ENCODE measurements around the gene TRIM42.

Gene TRIM42

GRCh38 chr3:140711390-140712035, 33.6 kb downstream of the TRIM42 start:
- no peak for DNase-seq

GRCh38 chr3:140712301-140712700, 34.4 kb downstream of the TRIM42 start:
- DNase-seq, result no peak

- DNase-seq, result no peak
Measured at GRCh38 chr3:140715035-140715434, 37.2 kb downstream of the TRIM42 start.

GRCh38 chr3:140717921-140718320, 40.1 kb downstream of the TRIM42 start:
- no peak for DNase-seq

- no peak for DNase-seq
Measured at GRCh38 chr3:140719841-140720614, 42.2 kb downstream of the TRIM42 start.

GRCh38 chr3:140723576-140723975, 45.7 kb downstream of the TRIM42 start:
- DNase-seq, result no peak

- no peak for DNase-seq
Measured at GRCh38 chr3:140724856-140725812, 47.3 kb downstream of the TRIM42 start.

- DNase-seq, result no peak
Measured at GRCh38 chr3:140726066-140726465, 48.2 kb downstream of the TRIM42 start.

GRCh38 chr3:140727886-140728285, 50.0 kb downstream of the TRIM42 start:
- DNase-seq, result no peak

GRCh38 chr3:140731440-140732119, 53.7 kb downstream of the TRIM42 start:
- no peak for DNase-seq

- DNase-seq, result no peak
Measured at GRCh38 chr3:140733623-140734022, 55.8 kb downstream of the TRIM42 start.

- DNase-seq, result no peak
Measured at GRCh38 chr3:140736863-140737460, 59.1 kb downstream of the TRIM42 start.

GRCh38 chr3:140742116-140742515, 64.3 kb downstream of the TRIM42 start:
- no peak for DNase-seq

- DNase-seq, result no peak
Measured at GRCh38 chr3:140748171-140748570, 70.3 kb downstream of the TRIM42 start.

- DNase-seq, result no peak
Measured at GRCh38 chr3:140748903-140749302, 71.0 kb downstream of the TRIM42 start.
